Cardiac muscle cell (in vitro differentiated cells and primary cell): ENCODE data around the gene CPSF2. TPM values are rescaled to one million over a fixed set of nuclear protein-coding genes. Genes with fewer than 3 reads are reported as not detected.
"Not testable (repeated sequence)": the region's sequence is repeated elsewhere in the genome, so short reads cannot be mapped to it uniquely, and the experiment has no call there.

ENCODE experiments used
- DNase-seq, 2 donors: peaks; one replicate each; pipeline versions ENCODE4 v3.0.0 to v3.0.0-alpha.2; 2010 to 2017; ENCODE audit warnings: low read depth in 1 of 2, low spot score in 1 of 2
- H3K27ac ChIP-seq: fragments of 200-600 bp; sonication (generic); 2 replicates; pipeline ENCODE4 v1.5.1; 2016
- H3K27me3 ChIP-seq: fragments of 200-600 bp; sonication (generic); 2 replicates; pipeline ENCODE4 v1.6.0; 2016; ENCODE audit warnings: control low read depth
- H3K36me3 ChIP-seq: fragments of 200-600 bp; sonication (generic); 2 replicates; pipeline ENCODE4 v1.5.1; 2016; ENCODE audit warnings: control low read depth
- H3K4me1 ChIP-seq: fragments of 200-600 bp; sonication (generic); 2 replicates; pipeline ENCODE4 v1.8.1; 2017; ENCODE audit warnings: low read depth, mild to moderate bottlenecking, mixed run types
- H3K4me3 ChIP-seq: fragments of 200-600 bp; sonication (generic); 2 replicates; pipeline ENCODE4 v1.5.1; 2016; ENCODE audit warnings: mild to moderate bottlenecking
- H3K9me3 ChIP-seq: fragments of 200-600 bp; sonication (generic); 2 replicates; pipeline ENCODE4 v1.5.1; 2017; ENCODE audit warnings: low read depth, mild to moderate bottlenecking, control low read depth
- CTCF ChIP-seq: IDR thresholded peaks from 2 replicates; pipeline ENCODE4 v1.5.1; 2012; ENCODE audit warnings: low read depth, mild to moderate bottlenecking, low read length
- polyA plus RNA-seq: library from polyadenylated mRNA; unstranded; fragments of >200 nt; fragmentation: Nextera tagmentation; extraction: Ambion mirVana; gene quantifications from 2 replicates; pipeline ENCODE4 v1.2.1, GENCODE V29; 2016
- total RNA-seq: library from RNA; depleted of rRNA; stranded (reverse); fragments of >200 nt; gene quantifications from 2 replicates; pipeline ENCODE4 v1.2.3, GENCODE V29; 2016

Gene CPSF2
- total and polyA plus RNA-seq, 2 experiments from 2014 or later, result 27.6 to 63.6 TPM

GRCh38 chr14:92160619-92161018 lies 38.9 kb downstream of the CPSF2 start:
- H3K36me3 ChIP-seq, result peaks cover 76% of the 10 kb centered on the region

GRCh38 chr14:92161521-92161920 lies 39.8 kb downstream of the CPSF2 start:
- no peak overlapping the region for H3K4me3 ChIP-seq
- no peaks in the 10 kb centered on the region for H3K9me3 ChIP-seq
- H3K27me3 ChIP-seq, result no peaks in the 10 kb centered on the region
- peaks cover 67% of the 10 kb centered on the region for H3K36me3 ChIP-seq
- DNase-seq, result no peak
- TF ChIP-seq CTCF, result no peak
- H3K27ac ChIP-seq, result no peak overlapping the region
- H3K4me1 ChIP-seq, result no peaks in the 10 kb centered on the region

More at GRCh38 chr14:92160619-92161018, 38.9 kb downstream of the CPSF2 start:
- H3K9me3 ChIP-seq, result no peaks in the 10 kb centered on the region
- H3K4me3 ChIP-seq, result no peak overlapping the region
- DNase-seq, result peak in 1 of 2 donors; percentile 87
- TF ChIP-seq CTCF, result no peak
- no peak overlapping the region for H3K27ac ChIP-seq
- H3K4me1 ChIP-seq, result no peaks in the 10 kb centered on the region
- no peaks in the 10 kb centered on the region for H3K27me3 ChIP-seq

- no peak for TF ChIP-seq CTCF
- DNase-seq, result no peak
- Histone ChIP-seq H3K27me3 (no peaks in the 10 kb centered on the region), H3K27ac (no peak overlapping the region), H3K9me3 (no peaks in the 10 kb centered on the region), H3K4me1 (no peaks in the 10 kb centered on the region), H3K4me3 (no peak overlapping the region), H3K36me3 (peaks cover 38% of the 10 kb centered on the region)
Measured at GRCh38 chr14:92164958-92165357, 43.2 kb downstream of the CPSF2 start.

GRCh38 chr14:92173668-92174067 lies 51.9 kb downstream of the CPSF2 start:
- TF ChIP-seq CTCF, result no peak
- no peak overlapping the region for H3K4me3 ChIP-seq
- H3K36me3 ChIP-seq, result no peaks in the 10 kb centered on the region
- H3K4me1 ChIP-seq, result no peaks in the 10 kb centered on the region
- no peaks in the 10 kb centered on the region for H3K27me3 ChIP-seq
- DNase-seq, result no peak
- no peak overlapping the region for H3K27ac ChIP-seq
- H3K9me3 ChIP-seq, result no peaks in the 10 kb centered on the region

GRCh38 chr14:92175811-92176210 lies 54.0 kb downstream of the CPSF2 start:
- Histone ChIP-seq H3K27ac (no peak overlapping the region), H3K4me3 (no peak overlapping the region), H3K27me3 (no peaks in the 10 kb centered on the region), H3K36me3 (no peaks in the 10 kb centered on the region), H3K4me1 (no peaks in the 10 kb centered on the region), H3K9me3 (no peaks in the 10 kb centered on the region)
- no peak for DNase-seq
- no peak for TF ChIP-seq CTCF

GRCh38 chr14:92176476-92176875 lies 54.7 kb downstream of the CPSF2 start:
- Histone ChIP-seq H3K4me1 (no peaks in the 10 kb centered on the region), H3K4me3 (no peak overlapping the region), H3K27ac (no peak overlapping the region), H3K27me3 (no peaks in the 10 kb centered on the region), H3K36me3 (no peaks in the 10 kb centered on the region), H3K9me3 (no peaks in the 10 kb centered on the region)
- no peak for TF ChIP-seq CTCF
- DNase-seq, result no peak

GRCh38 chr14:92179178-92179577 lies 57.4 kb downstream of the CPSF2 start:
- not testable (repeated sequence) for H3K27ac ChIP-seq, H3K36me3 ChIP-seq, H3K4me3 ChIP-seq, DNase-seq, H3K9me3 ChIP-seq, H3K27me3 ChIP-seq, H3K4me1 ChIP-seq
